HFFc6 (cell line): ENCODE measurements around the gene DENND5B. TPM values are rescaled to one million over a fixed set of nuclear protein-coding genes. Genes with fewer than 3 reads are reported as not detected.

Source experiments
- DNase-seq: peaks from one replicate; pipeline ENCODE4 v3.0.0-alpha.2; 2018
- H3K27ac Mint-ChIP-seq: 2 replicates; pipeline ENCODE4 v1.8.0; 2020; ENCODE audit warnings: mild to moderate bottlenecking, mixed read lengths
- H3K27me3 Mint-ChIP-seq: 2 replicates; pipeline ENCODE4 v1.8.0; 2021; ENCODE audit warnings: mild to moderate bottlenecking, moderate library complexity, mixed read lengths; ENCODE audit not compliant: insufficient read depth
- H3K36me3 Mint-ChIP-seq: 2 replicates; pipeline ENCODE4 v1.8.0; 2021; ENCODE audit warnings: low read depth, mixed read lengths
- H3K4me1 Mint-ChIP-seq: 2 replicates; pipeline ENCODE4 v1.8.0; 2020; ENCODE audit warnings: low read depth, mixed read lengths
- H3K4me3 Mint-ChIP-seq: 2 replicates; pipeline ENCODE4 v1.8.0; 2020; ENCODE audit warnings: mild to moderate bottlenecking, moderate library complexity, mixed read lengths
- H3K9me3 Mint-ChIP-seq: 2 replicates; pipeline ENCODE4 v1.8.0; 2020; ENCODE audit warnings: mild to moderate bottlenecking, mixed read lengths
- total RNA-seq, 6 experiments: library from RNA; stranded (reverse); fragmentation: NEBNext Ultra II Directional; extraction: Animal tissue kit (Norgen Biotek cat#: 25700); gene quantifications; 2 replicates in 1 of 6; 3 replicates in 5 of 6; pipeline ENCODE4 v1.2.3, GENCODE V29; 2021
- TF ChIP-seq, protein P1 (sequence below): fragments of 200-600 bp; sonication (generic); IDR thresholded peaks from 2 replicates; pipeline ENCODE4 v1.5.0; 2021; ENCODE audit warnings: antibody characterized with exemption, mild to moderate bottlenecking

Gene DENND5B
- total RNA-seq, 6 experiments from 2014 or later, result 9.5 to 11.4 (median 10.1) TPM

DNA sequence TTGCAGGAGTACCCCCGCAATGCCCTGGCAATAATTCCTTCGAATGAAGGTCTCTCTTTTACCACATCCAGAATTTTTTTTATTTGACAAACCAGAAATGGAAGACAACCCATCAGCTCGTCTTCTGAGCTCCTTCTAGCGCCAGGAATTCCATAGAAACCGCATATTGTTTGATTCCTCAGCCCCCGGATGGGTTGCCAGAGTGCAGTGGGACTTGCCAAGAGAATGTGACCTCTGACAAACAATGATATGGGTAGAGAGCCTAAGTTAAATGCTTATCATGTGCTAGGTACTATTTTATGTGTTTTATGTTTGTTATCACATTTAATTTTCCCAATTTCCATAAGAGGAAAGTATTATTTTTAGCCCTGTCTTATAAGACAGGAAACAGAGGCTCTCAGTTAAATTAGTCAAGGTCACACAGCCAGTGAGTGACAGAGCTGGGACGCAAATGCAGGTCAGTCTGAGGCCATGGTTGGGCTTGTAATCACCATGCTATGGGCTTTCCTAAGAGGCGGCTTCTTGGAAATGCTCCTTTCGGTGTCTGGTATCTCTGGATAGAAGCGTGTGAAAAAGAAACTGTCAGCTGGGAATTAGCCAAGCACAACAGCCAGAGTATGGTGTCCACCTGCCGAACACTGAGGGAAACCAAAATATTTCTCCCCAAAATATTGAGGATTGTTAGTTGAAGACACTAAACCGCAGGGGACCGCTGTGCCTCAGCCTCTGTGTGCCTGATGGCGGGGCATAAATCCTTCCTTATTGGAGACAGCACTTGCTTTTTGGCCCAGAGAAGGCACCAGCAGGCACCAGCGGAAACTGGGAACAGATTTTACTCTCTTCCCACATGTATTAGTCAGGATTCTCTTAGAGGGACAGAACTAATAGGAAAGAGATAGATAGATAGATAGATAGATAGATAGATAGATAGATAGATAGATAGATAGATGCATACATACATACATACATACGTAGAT, 39.1 kb upstream of the DENND5B start:
- Mint-ChIP-seq H3K9me3 (no peaks in the 10 kb centered on the region), H3K27me3 (peaks cover 8% of the 10 kb centered on the region), H3K27ac (no peak overlapping the region), H3K36me3 (no peaks in the 10 kb centered on the region), H3K4me3 (0 out of 2 replicates have a peak overlapping the region, but pooled peaks have one; percentile 13), H3K4me1 (peaks cover 13% of the 10 kb centered on the region)
- TF ChIP-seq, protein P1, sequence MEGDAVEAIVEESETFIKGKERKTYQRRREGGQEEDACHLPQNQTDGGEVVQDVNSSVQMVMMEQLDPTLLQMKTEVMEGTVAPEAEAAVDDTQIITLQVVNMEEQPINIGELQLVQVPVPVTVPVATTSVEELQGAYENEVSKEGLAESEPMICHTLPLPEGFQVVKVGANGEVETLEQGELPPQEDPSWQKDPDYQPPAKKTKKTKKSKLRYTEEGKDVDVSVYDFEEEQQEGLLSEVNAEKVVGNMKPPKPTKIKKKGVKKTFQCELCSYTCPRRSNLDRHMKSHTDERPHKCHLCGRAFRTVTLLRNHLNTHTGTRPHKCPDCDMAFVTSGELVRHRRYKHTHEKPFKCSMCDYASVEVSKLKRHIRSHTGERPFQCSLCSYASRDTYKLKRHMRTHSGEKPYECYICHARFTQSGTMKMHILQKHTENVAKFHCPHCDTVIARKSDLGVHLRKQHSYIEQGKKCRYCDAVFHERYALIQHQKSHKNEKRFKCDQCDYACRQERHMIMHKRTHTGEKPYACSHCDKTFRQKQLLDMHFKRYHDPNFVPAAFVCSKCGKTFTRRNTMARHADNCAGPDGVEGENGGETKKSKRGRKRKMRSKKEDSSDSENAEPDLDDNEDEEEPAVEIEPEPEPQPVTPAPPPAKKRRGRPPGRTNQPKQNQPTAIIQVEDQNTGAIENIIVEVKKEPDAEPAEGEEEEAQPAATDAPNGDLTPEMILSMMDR, result no peak
- no peak for DNase-seq

DNA sequence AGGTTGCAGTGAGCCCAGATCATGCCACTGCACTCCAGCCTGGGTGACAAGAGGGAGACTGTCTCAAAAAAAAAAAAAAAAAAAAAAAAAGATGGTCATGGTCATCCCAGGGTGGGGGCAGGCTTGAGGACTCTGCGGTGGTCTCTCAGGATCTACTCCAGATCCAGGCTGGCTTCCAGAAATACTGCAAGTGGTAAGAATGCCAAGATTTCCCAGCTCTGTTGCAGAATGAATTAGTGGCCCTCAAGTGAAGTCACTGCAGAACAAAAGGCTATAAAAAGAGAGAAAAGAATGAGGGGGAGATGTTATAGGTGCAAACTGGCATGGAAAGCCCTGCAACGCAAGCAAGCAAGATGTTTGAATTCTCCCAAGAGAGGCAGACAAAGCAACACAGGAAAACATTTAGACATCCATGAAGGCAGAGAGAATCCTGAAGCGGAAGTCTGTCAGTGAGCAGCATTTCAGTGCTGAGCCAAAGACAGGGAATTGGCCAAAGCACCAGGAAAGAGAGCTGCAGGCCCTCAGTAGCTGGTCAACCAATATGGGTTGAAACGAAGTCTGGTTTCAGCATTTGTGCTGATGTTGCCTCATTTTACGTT, 36.6 kb upstream of the DENND5B start:
- peaks cover 13% of the 10 kb centered on the region for H3K4me1 Mint-ChIP-seq

DNA sequence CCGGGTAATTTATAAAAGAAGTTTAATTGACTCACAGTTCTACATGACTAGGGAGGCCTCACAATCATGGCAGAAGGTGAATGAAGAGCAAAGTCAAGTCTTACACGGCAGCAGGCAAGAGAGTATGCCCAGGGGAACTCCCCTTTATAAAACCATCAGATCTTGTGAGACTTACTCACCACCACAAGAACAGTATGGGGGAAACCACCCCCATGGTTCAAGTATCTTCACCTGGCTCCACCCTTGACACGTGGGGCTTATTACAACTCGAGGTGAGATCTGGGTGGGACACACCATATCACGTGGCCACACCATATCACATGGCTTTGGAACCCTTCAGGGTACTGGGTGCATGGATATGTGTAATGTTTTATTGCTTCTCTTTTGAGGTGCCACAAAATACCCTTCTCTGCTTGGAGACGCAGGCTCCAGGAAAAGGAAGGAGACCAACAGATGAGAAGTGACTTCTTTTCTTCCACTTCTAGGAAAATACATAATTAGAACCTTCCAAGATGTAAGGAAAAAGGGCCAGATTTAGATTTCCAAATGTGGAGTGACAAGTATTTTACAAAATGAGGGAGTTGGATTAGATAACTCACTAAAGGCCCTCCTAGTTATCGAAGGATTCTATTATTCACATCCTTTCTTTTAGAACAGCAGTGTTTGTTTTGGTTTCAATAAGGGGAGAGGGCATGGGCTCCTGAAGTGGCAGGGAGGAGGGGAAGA, 35.5 kb upstream of the DENND5B start:
- no peaks in the 10 kb centered on the region for H3K36me3 Mint-ChIP-seq
- no peak for DNase-seq
- H3K27ac Mint-ChIP-seq, result no peak overlapping the region
- no peak overlapping the region for H3K4me3 Mint-ChIP-seq
- TF ChIP-seq, protein P1, result no peak
- H3K27me3 Mint-ChIP-seq, result peaks cover 10% of the 10 kb centered on the region
- no peaks in the 10 kb centered on the region for H3K9me3 Mint-ChIP-seq
- peaks cover 13% of the 10 kb centered on the region for H3K4me1 Mint-ChIP-seq

More for the DNA sequence above, 36.6 kb upstream of the DENND5B start:
- TF ChIP-seq, protein P1, result no peak
- no peak for DNase-seq
- Mint-ChIP-seq H3K27me3 (peaks cover 10% of the 10 kb centered on the region), H3K4me3 (no peak overlapping the region), H3K36me3 (no peaks in the 10 kb centered on the region), H3K9me3 (no peaks in the 10 kb centered on the region), H3K27ac (no peak overlapping the region)

DNA sequence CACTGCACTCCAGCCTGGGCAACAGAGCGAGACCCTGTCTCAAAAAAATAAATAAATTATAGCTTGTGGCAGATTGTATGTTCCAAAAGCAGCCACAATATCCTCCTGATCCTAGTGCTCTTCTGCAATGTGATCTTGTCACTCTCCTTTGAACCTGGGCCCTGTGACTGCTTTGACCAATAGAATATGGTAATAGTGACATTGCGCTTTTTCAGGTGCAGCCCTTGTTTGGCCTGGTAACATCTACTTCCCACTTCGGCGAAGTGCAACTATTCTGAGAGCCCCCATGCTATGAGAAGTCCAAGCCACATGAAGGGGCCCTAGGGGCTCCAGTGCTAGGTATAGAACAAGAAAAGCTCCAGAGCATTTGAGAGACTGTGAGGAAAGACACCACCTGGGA, 31.1 kb upstream of the DENND5B start:
- Mint-ChIP-seq H3K27me3 (peaks cover 6% of the 10 kb centered on the region), H3K36me3 (no peaks in the 10 kb centered on the region), H3K27ac (no peak overlapping the region), H3K4me3 (no peak overlapping the region), H3K9me3 (no peaks in the 10 kb centered on the region), H3K4me1 (peaks cover 12% of the 10 kb centered on the region)
- no peak for DNase-seq
- TF ChIP-seq, protein P1, result no peak

DNA sequence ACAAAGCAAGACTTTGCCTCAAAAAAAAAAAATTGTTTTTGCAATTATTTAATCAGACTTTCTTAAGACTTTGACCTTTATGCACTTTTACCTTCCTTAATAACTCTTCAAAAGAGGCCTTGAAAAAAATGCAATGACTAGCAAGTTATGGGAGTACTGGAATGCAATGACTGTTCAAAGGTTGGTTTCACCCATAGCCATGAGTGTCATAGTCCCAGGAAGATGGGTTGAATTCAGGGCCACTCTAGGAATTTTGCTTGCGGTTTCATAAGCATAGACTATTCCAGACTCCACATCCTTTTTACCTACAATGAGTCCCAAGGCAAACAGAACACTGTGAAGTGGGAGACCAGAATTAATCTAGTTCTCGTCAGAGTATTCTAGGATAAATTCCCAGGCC, 29.4 kb upstream of the DENND5B start:
- TF ChIP-seq, protein P1, result no peak
- H3K36me3 Mint-ChIP-seq, result no peaks in the 10 kb centered on the region
- DNase-seq, result peak; percentile 2
- no peak overlapping the region for H3K4me3 Mint-ChIP-seq
- peaks cover 5% of the 10 kb centered on the region for H3K27me3 Mint-ChIP-seq
- H3K4me1 Mint-ChIP-seq, result peaks cover 12% of the 10 kb centered on the region
- H3K27ac Mint-ChIP-seq, result no peak overlapping the region
- H3K9me3 Mint-ChIP-seq, result no peaks in the 10 kb centered on the region
